D721Med (cell line): Measurements from ENCODE around the gene CFAP57.
"Not testable (repeated sequence)": the region's sequence is repeated elsewhere in the genome, so short reads cannot be mapped to it uniquely, and the experiment has no call there.

Source experiments
- DNase-seq: peaks from one replicate; pipeline ENCODE4 v3.0.0; 2011; ENCODE audit warnings: low spot score; ENCODE audit not compliant: insufficient read length
- FAIRE-seq: peaks from 2 replicates; lab custom pipeline; 2011; peaks lifted over from hg19 to GRCh38; lab: Jason Lieb, UNC
- CTCF ChIP-seq: IDR thresholded peaks from 2 replicates; pipeline ENCODE4 v1.5.1; 2012; ENCODE audit warnings: mild to moderate bottlenecking, control low read depth; ENCODE audit not compliant: insufficient read depth; ENCODE audit errors: missing control alignments

Gene CFAP57

GRCh38 chr1:43206600-43207228 is 34.6 kb downstream of the CFAP57 start:
- FAIRE-seq (no peak), DNase-seq (no peak)
- TF ChIP-seq CTCF = no peak

- DNase-seq (no peak), FAIRE-seq (no peak)
- no peak for TF ChIP-seq CTCF
Measured at GRCh38 chr1:43207229-43207853, 35.2 kb downstream of the CFAP57 start.

- not testable (repeated sequence) for FAIRE-seq, DNase-seq
Measured at GRCh38 chr1:43208277-43208676, 36.1 kb downstream of the CFAP57 start.

- DNase-seq (no peak), FAIRE-seq (no peak)
- no peak for TF ChIP-seq CTCF
Measured at GRCh38 chr1:43214501-43215444, 42.6 kb downstream of the CFAP57 start.

GRCh38 chr1:43217747-43218146 is 45.6 kb downstream of the CFAP57 start:
- DNase-seq = no peak
- no peak for TF ChIP-seq CTCF
- no peak for FAIRE-seq

GRCh38 chr1:43220905-43221778 is 49.0 kb downstream of the CFAP57 start:
- no peak for FAIRE-seq
- TF ChIP-seq CTCF = no peak
- DNase-seq = no peak

- TF ChIP-seq CTCF = no peak
- DNase-seq (no peak), FAIRE-seq (no peak)
Measured at GRCh38 chr1:43221797-43222196, 49.7 kb downstream of the CFAP57 start.
